Measurements from ENCODE around the gene SARS1.

- TF ChIP-seq CTCF (IDR thresholded peaks at IDR 0.05), result no peak
- TF ChIP-seq POLR2A (IDR thresholded peaks at IDR 0.05), result no peak
These were observed 30.5 kb upstream of the SARS1 start for GRCh38 chr1:109183058-109183738.

Measured in Peyer's patch (tissue), 4 donors.